Keratinocyte (primary cell): Measurements from ENCODE around the gene HP.
"Not testable (repeated sequence)": the region's sequence is repeated elsewhere in the genome, so short reads cannot be mapped to it uniquely, and the experiment has no call there.

Source experiments
- CTCF ChIP-seq, 3 experiments: IDR thresholded peaks in 1 of 3; conservative IDR thresholded peaks in 1 of 3; optimal IDR thresholded peaks in 1 of 3; 2 replicates in 2 of 3; 3 replicates in 1 of 3; pipeline versions ENCODE3 to v1.5.1; 2011; ENCODE audit warnings: low read length in 3 of 3, mild to moderate bottlenecking in 3 of 3, moderate library complexity in 2 of 3, control low read depth in 1 of 3, inconsistent platforms in 1 of 3; ENCODE audit not compliant: insufficient read depth in 2 of 3; ENCODE audit errors: extremely low read depth in 1 of 3
- EZH2 ChIP-seq: IDR thresholded peaks from one replicate; pipeline ENCODE4 v1.6.1; 2012; ENCODE audit warnings: inconsistent platforms, mild to moderate bottlenecking, low read length, moderate library complexity

GRCh38 chr16:72076991-72077706, 22.8 kb downstream of the HP start:
- TF ChIP-seq CTCF (optimal IDR thresholded peaks at IDR 0.05 in 1 of 3, IDR thresholded peaks at IDR 0.05 in 1 of 3, conservative IDR thresholded peaks at IDR 0.05 in 1 of 3; ENCODE audit: extremely low read depth in 1 of 3, insufficient read depth in 2 of 3, low read length in 3 of 3); EZH2: not testable (repeated sequence)
